Measurements from ENCODE around the gene SIAH1. TPM values are rescaled to one million over a fixed set of nuclear protein-coding genes. Genes with fewer than 3 reads are reported as not detected.
A peak's percentile ranks its signal among the peaks of the same experiment; 100 is the strongest.

SIAH1 gene
- total and polyA plus RNA-seq, 2 experiments from 2014 or later, result 38.8 to 45.5 TPM

DNA sequence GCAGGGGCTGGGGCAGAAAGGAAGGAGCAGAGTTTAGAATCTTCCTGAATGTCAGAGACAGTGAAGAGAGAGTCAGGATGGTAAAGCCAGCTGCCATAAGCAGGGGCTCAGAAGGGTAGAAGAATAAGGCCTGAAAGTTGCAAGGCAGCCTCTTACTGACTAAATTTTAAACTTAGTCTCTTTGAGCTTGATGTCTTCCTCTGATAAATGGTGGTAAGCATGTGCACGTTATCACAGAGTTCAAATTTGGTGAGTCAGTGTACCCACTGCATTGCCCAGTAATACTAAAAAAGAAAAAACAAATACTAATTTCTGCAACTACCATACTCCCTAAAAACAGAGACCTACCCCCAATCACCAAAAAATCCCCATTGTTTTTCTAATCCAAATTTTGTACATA, 45.2 kb downstream of the SIAH1 start:
- Histone ChIP-seq H3K4me1 (ENCODE audit: insufficient read depth) (no peaks in the 10 kb centered on the region), H4K20me1 (ENCODE audit: insufficient read depth, poor library complexity, severe bottlenecking) (no peaks in the 10 kb centered on the region), H3K36me3 (replicated peaks; ENCODE audit: insufficient read depth, low read depth) (no peaks in the 10 kb centered on the region), H3K27me3 (no peaks in the 10 kb centered on the region), H3K79me2 (peaks cover 5% of the 10 kb centered on the region), H3K4me2 (no peak overlapping the region), H3K4me3 (no peak overlapping the region), H3K9me2 (replicated peaks; ENCODE audit: insufficient read depth) (no peaks in the 10 kb centered on the region), H2AFZ (no peak overlapping the region), H3K9me3 (ENCODE audit: low read depth) (no peaks in the 10 kb centered on the region), H3K27ac (no peak overlapping the region)
- TF ChIP-seq, protein P1, sequence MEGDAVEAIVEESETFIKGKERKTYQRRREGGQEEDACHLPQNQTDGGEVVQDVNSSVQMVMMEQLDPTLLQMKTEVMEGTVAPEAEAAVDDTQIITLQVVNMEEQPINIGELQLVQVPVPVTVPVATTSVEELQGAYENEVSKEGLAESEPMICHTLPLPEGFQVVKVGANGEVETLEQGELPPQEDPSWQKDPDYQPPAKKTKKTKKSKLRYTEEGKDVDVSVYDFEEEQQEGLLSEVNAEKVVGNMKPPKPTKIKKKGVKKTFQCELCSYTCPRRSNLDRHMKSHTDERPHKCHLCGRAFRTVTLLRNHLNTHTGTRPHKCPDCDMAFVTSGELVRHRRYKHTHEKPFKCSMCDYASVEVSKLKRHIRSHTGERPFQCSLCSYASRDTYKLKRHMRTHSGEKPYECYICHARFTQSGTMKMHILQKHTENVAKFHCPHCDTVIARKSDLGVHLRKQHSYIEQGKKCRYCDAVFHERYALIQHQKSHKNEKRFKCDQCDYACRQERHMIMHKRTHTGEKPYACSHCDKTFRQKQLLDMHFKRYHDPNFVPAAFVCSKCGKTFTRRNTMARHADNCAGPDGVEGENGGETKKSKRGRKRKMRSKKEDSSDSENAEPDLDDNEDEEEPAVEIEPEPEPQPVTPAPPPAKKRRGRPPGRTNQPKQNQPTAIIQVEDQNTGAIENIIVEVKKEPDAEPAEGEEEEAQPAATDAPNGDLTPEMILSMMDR (IDR thresholded peaks at IDR 0.05; ENCODE audit: poor library complexity), result no peak
- TF ChIP-seq EZH2 (IDR thresholded peaks at IDR 0.05; ENCODE audit: borderline replicate concordance), result no peak
- TF ChIP-seq EZH2phosphoT487 (IDR thresholded peaks at IDR 0.05; ENCODE audit: low read depth, severe bottlenecking, unreplicated experiment), result no peak
- 89% methylated on average over 1 of the region's 1 CpG for WGBS (ENCODE audit: low lambda C conversion rate, missing lambda C conversion rate)
- no peak for DNase-seq (ENCODE audit: low spot score)

DNA sequence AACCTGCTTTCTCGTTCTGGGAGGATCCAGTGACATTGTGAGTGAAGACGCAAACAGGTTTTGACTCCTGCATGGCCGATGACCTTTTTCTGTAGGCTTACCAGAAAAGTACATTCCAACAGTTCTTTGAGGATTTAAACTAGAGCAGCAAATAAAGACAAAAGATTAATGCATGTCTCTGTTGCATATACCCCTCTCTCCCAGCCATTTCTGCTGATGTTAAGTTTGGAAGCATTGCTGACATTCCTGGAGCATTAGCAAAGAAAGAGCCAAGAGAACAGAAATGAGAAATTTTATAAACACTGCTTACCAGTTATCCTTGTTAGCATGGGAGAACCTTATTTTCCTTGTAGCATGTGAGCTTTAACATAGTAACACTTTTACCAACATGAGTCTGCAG, 49.3 kb downstream of the SIAH1 start:
- no peak for TF ChIP-seq EZH2 (IDR thresholded peaks at IDR 0.05; ENCODE audit: borderline replicate concordance)
- TF ChIP-seq, protein P1 (IDR thresholded peaks at IDR 0.05; ENCODE audit: poor library complexity), result no peak
- no peak for TF ChIP-seq EZH2phosphoT487 (IDR thresholded peaks at IDR 0.05; ENCODE audit: low read depth, severe bottlenecking, unreplicated experiment)
- Histone ChIP-seq H3K79me2 (peaks cover 5% of the 10 kb centered on the region), H3K4me1 (ENCODE audit: insufficient read depth) (no peaks in the 10 kb centered on the region), H3K4me2 (peak overlapping the region; percentile 21), H3K27ac (peak overlapping the region; percentile 83), H3K9me2 (replicated peaks; ENCODE audit: insufficient read depth) (no peaks in the 10 kb centered on the region), H3K9me3 (ENCODE audit: low read depth) (no peaks in the 10 kb centered on the region), H4K20me1 (ENCODE audit: insufficient read depth, poor library complexity, severe bottlenecking) (no peaks in the 10 kb centered on the region), H3K27me3 (no peaks in the 10 kb centered on the region), H3K36me3 (replicated peaks; ENCODE audit: insufficient read depth, low read depth) (no peaks in the 10 kb centered on the region), H3K4me3 (no peak overlapping the region), H2AFZ (no peak overlapping the region)
- 64% methylated on average over 3 of the region's 3 CpGs for WGBS (ENCODE audit: low lambda C conversion rate, missing lambda C conversion rate)
- DNase-seq (ENCODE audit: low spot score), result peak; percentile 8

DNA sequence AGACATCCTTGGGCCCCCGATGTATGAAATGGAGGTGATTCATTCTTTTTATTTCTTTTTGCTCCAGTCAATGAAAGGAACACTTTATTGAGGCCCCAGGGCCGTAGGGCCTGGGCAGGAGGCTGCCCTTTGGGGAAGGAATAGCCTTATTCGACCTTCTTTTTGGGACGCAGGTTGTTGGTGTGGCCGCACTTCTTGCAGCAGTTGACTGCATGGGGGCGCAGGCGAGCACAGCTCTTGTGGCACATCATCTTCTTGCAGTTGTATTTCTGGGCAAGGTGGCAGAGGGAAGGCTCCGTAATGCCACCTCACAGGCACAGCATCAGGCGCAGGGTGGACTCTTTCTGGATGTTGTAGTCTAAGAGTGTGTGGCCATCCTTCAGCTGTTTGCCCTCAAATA, 50.9 kb downstream of the SIAH1 start:
- no peaks in the 10 kb centered on the region for H3K4me1 ChIP-seq (ENCODE audit: insufficient read depth)
- H3K79me2 ChIP-seq, result peaks cover 5% of the 10 kb centered on the region
- no peaks in the 10 kb centered on the region for H3K27me3 ChIP-seq
- DNase-seq (ENCODE audit: low spot score), result no peak
- no peak overlapping the region for H3K4me2 ChIP-seq
- no peaks in the 10 kb centered on the region for H3K36me3 ChIP-seq (replicated peaks; ENCODE audit: insufficient read depth, low read depth)
- no peaks in the 10 kb centered on the region for H3K9me3 ChIP-seq (ENCODE audit: low read depth)
- no peak overlapping the region for H3K4me3 ChIP-seq
- TF ChIP-seq EZH2 (IDR thresholded peaks at IDR 0.05; ENCODE audit: borderline replicate concordance), result no peak
- TF ChIP-seq, protein P1 (IDR thresholded peaks at IDR 0.05; ENCODE audit: poor library complexity), result no peak
- TF ChIP-seq EZH2phosphoT487 (IDR thresholded peaks at IDR 0.05; ENCODE audit: low read depth, severe bottlenecking, unreplicated experiment), result no peak
- no peak overlapping the region for H2AFZ ChIP-seq
- WGBS (ENCODE audit: low lambda C conversion rate, missing lambda C conversion rate), result 97% methylated on average over 9 of the region's 9 CpGs
- H3K27ac ChIP-seq, result no peak overlapping the region
- H3K9me2 ChIP-seq (replicated peaks; ENCODE audit: insufficient read depth), result no peaks in the 10 kb centered on the region
- H4K20me1 ChIP-seq (ENCODE audit: insufficient read depth, poor library complexity, severe bottlenecking), result no peaks in the 10 kb centered on the region

DNA sequence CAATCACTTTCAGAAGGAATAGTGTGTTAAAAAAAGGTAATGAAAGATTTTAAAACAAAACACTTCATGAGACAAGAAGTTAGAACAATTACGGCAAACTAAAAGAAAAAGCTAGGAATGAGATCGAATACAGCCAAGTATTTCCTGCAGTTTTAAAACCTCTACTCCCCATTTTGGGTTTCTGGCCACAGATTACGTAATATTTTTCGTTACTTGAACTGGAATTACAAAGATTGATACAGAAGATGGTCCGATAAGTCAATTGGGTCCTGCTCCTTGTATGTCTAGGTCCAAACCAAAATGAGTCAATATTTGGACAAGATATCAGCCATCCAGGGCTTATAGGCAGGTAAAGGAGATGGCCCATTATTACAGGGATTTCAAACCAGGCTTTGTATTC, 52.2 kb downstream of the SIAH1 start:
- Histone ChIP-seq H3K79me2 (peaks cover 5% of the 10 kb centered on the region), H3K9me3 (ENCODE audit: low read depth) (no peaks in the 10 kb centered on the region), H3K27ac (no peak overlapping the region), H3K36me3 (replicated peaks; ENCODE audit: insufficient read depth, low read depth) (no peaks in the 10 kb centered on the region), H2AFZ (no peak overlapping the region), H4K20me1 (ENCODE audit: insufficient read depth, poor library complexity, severe bottlenecking) (no peaks in the 10 kb centered on the region), H3K9me2 (replicated peaks; ENCODE audit: insufficient read depth) (no peaks in the 10 kb centered on the region), H3K4me2 (no peak overlapping the region), H3K27me3 (no peaks in the 10 kb centered on the region), H3K4me1 (ENCODE audit: insufficient read depth) (no peaks in the 10 kb centered on the region), H3K4me3 (no peak overlapping the region)
- no peak for DNase-seq (ENCODE audit: low spot score)
- WGBS (ENCODE audit: low lambda C conversion rate, missing lambda C conversion rate), result 94% methylated on average over 5 of the region's 5 CpGs
- TF ChIP-seq EZH2phosphoT487 (IDR thresholded peaks at IDR 0.05; ENCODE audit: low read depth, severe bottlenecking, unreplicated experiment) (no peak), EZH2 (IDR thresholded peaks at IDR 0.05; ENCODE audit: borderline replicate concordance) (no peak)
- TF ChIP-seq, protein P1 (IDR thresholded peaks at IDR 0.05; ENCODE audit: poor library complexity), result no peak

Measured in hepatocyte (in vitro differentiated cells).